NT2/D1 (cell line): ENCODE measurements around the gene HLA-DMB.

Source experiments
- SUZ12 ChIP-seq: IDR thresholded peaks from 2 replicates; pipeline ENCODE4 v1.6.1; 2011; ENCODE audit not compliant: insufficient read length, insufficient read depth; ENCODE audit errors: extremely low read depth
- YY1 ChIP-seq: IDR thresholded peaks from 2 replicates; pipeline ENCODE4 v1.6.1; 2011; ENCODE audit not compliant: insufficient read length, insufficient read depth
- ZNF274 ChIP-seq: IDR thresholded peaks from 2 replicates; pipeline ENCODE4 v1.6.1; 2011; ENCODE audit warnings: mild to moderate bottlenecking, low read depth, low read length

DNA sequence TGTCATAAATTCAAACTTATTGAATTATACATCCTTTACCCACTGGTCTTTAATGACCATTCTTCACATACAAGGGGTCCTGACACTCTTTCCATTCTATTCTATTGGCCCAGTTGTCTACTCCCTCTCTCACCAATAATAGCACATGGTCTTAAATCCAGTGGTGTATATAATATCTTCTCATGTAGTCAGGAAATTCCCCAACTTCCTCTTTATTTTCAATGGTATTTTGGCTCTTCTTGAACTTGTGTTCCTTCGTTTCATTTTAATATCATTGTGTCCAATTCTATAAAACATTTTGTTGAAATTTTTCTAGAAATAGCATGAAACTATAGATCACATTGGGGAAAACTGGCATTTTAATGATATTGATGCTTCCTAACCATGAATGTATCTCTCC, 50.0 kb downstream of the HLA-DMB start:
- TF ChIP-seq ZNF274 (no peak), YY1 (no peak), SUZ12 (no peak)
